HEK293 (cell line): Measurements from ENCODE around the gene RAF1.
"Not testable (repeated sequence)": the region's sequence is repeated elsewhere in the genome, so short reads cannot be mapped to it uniquely, and the experiment has no call there.

Experiments
- CTCF ChIA-PET: fragments of 350-600 bp; formaldehyde crosslinking; extraction: SDS; loops from one replicate; lab custom pipeline; 2021; ENCODE audit warnings: antibody characterized with exemption; lab: Yijun Ruan, JAX
- POLR2A ChIA-PET: fragments of 300-600 bp; formaldehyde crosslinking; extraction: SDS; loops from one replicate; lab custom pipeline; 2020; ENCODE audit warnings: antibody characterized with exemption, inconsistent platforms; lab: Yijun Ruan, JAX
- H3K27ac ChIP-seq: fragments of 200-500 bp; sonication (Bioruptor generic); 2 replicates; pipeline ENCODE4 v1.5.1; 2014; ENCODE audit warnings: low read depth, low read length, control low read depth, inconsistent platforms; ENCODE audit errors: extremely low read depth
- H3K36me3 ChIP-seq, 2 experiments: fragments of 200-500 bp in 1 of 2; sonication (Bioruptor generic) in 1 of 2; 1 replicate in 1 of 2; 2 replicates in 1 of 2; pipeline ENCODE4 v1.5.1; 2014 to 2017; ENCODE audit warnings: inconsistent platforms in 2 of 2, low read length in 2 of 2; ENCODE audit not compliant: control insufficient read depth in 2 of 2, insufficient read depth in 1 of 2
- H3K4me1 ChIP-seq: fragments of 200-500 bp; sonication (Bioruptor generic); 2 replicates; pipeline ENCODE4 v1.5.1; 2014; ENCODE audit warnings: mild to moderate bottlenecking, low read length, inconsistent platforms; ENCODE audit not compliant: control insufficient read depth, insufficient read depth
- H3K4me3 ChIP-seq: 2 replicates; pipeline ENCODE4 v1.5.1; 2011; ENCODE audit warnings: low read depth, mild to moderate bottlenecking, control low read depth, low read length, moderate library complexity
- H3K9me3 ChIP-seq: fragments of 200-500 bp; sonication (Bioruptor generic); 2 replicates; pipeline ENCODE4 v1.5.1; 2014; ENCODE audit warnings: low read depth, low read length, inconsistent platforms; ENCODE audit not compliant: control insufficient read depth, insufficient read depth
- EGR2 ChIP-seq: fragments of 450-650 bp; formaldehyde crosslinking; IDR thresholded peaks from 2 replicates; pipeline ENCODE4 v1.5.1; 2016; ENCODE audit warnings: low read depth, missing biosample characterization, missing genetic modification characterization
- KLF8 ChIP-seq: fragments of 450-650 bp; formaldehyde crosslinking; IDR thresholded peaks from 2 replicates; pipeline ENCODE4 v1.5.1; 2016; ENCODE audit warnings: missing biosample characterization, missing genetic modification characterization
- KLF9 ChIP-seq: fragments of 450-650 bp; formaldehyde crosslinking; IDR thresholded peaks from 2 replicates; pipeline ENCODE4 v1.5.1; 2016; ENCODE audit warnings: missing biosample characterization, missing genetic modification characterization, low read depth
- OVOL3 ChIP-seq: fragments of 450-650 bp; formaldehyde crosslinking; IDR thresholded peaks from 2 replicates; pipeline ENCODE4 v1.5.1; 2016; ENCODE audit warnings: missing biosample characterization, missing genetic modification characterization
- PRDM4 ChIP-seq: fragments of 450-650 bp; formaldehyde crosslinking; IDR thresholded peaks from 2 replicates; pipeline ENCODE4 v1.5.1; 2017; ENCODE audit warnings: missing biosample characterization, missing genetic modification characterization
- RBAK ChIP-seq: fragments of 450-650 bp; formaldehyde crosslinking; IDR thresholded peaks from 2 replicates; pipeline ENCODE4 v1.5.1; 2016; ENCODE audit warnings: missing biosample characterization, missing genetic modification characterization
- SALL2 ChIP-seq: fragments of 450-650 bp; formaldehyde crosslinking; IDR thresholded peaks from 2 replicates; pipeline ENCODE4 v1.5.0; 2017; ENCODE audit warnings: missing biosample characterization, mild to moderate bottlenecking, missing genetic modification characterization, borderline replicate concordance
- SCRT2 ChIP-seq: fragments of 450-650 bp; formaldehyde crosslinking; IDR thresholded peaks from 2 replicates; pipeline ENCODE4 v1.5.1; 2016; ENCODE audit warnings: missing biosample characterization, missing genetic modification characterization
- TCF7L2 ChIP-seq: IDR thresholded peaks from 2 replicates; pipeline ENCODE4 v1.6.1; 2011; ENCODE audit warnings: low read depth, mild to moderate bottlenecking, inconsistent platforms, low read length, moderate library complexity, borderline replicate concordance
- ZBTB7A ChIP-seq: fragments of 450-650 bp; formaldehyde crosslinking; IDR thresholded peaks from 2 replicates; pipeline ENCODE4 v1.5.1; 2016; ENCODE audit warnings: low read depth, missing biosample characterization, missing genetic modification characterization
- ZEB2 ChIP-seq: fragments of 450-650 bp; formaldehyde crosslinking; IDR thresholded peaks from 2 replicates; pipeline ENCODE4 v1.5.1; 2016; ENCODE audit warnings: missing biosample characterization, missing genetic modification characterization
- ZNF114 ChIP-seq: fragments of 450-650 bp; formaldehyde crosslinking; IDR thresholded peaks from 2 replicates; pipeline ENCODE4 v1.5.0; 2017; ENCODE audit warnings: missing biosample characterization, missing genetic modification characterization
- ZNF239 ChIP-seq: fragments of 450-650 bp; formaldehyde crosslinking; IDR thresholded peaks from 2 replicates; pipeline ENCODE4 v1.5.1; 2016; ENCODE audit warnings: missing biosample characterization, missing genetic modification characterization
- ZNF311 ChIP-seq: fragments of 450-650 bp; formaldehyde crosslinking; IDR thresholded peaks from 2 replicates; pipeline ENCODE4 v1.5.1; 2017; ENCODE audit warnings: missing biosample characterization, missing genetic modification characterization, borderline replicate concordance
- ZNF404 ChIP-seq: fragments of 450-650 bp; formaldehyde crosslinking; IDR thresholded peaks from 2 replicates; pipeline ENCODE4 v1.5.1; 2017; ENCODE audit warnings: missing biosample characterization, missing genetic modification characterization
- ZNF488 ChIP-seq: fragments of 450-650 bp; formaldehyde crosslinking; IDR thresholded peaks from 2 replicates; pipeline ENCODE4 v1.5.1; 2016; ENCODE audit warnings: missing biosample characterization, missing genetic modification characterization
- ZNF510 ChIP-seq: fragments of 450-650 bp; formaldehyde crosslinking; IDR thresholded peaks from 2 replicates; pipeline ENCODE4 v1.5.1; 2018; ENCODE audit warnings: mild to moderate bottlenecking, missing genetic modification characterization, missing biosample characterization; ENCODE audit not compliant: insufficient replicate concordance
- ZNF513 ChIP-seq: fragments of 450-650 bp; IDR thresholded peaks from 2 replicates; pipeline ENCODE4 v1.5.1; 2018; ENCODE audit warnings: missing biosample characterization, missing genetic modification characterization
- ZNF555 ChIP-seq: fragments of 450-650 bp; formaldehyde crosslinking; conservative IDR thresholded peaks from 2 replicates; pipeline ENCODE4 v1.5.1; 2017; ENCODE audit warnings: missing biosample characterization, mild to moderate bottlenecking, missing genetic modification characterization, inconsistent platforms
- ZNF561 ChIP-seq: fragments of 450-650 bp; IDR thresholded peaks from 2 replicates; pipeline ENCODE4 v1.5.1; 2018; ENCODE audit warnings: missing biosample characterization, missing genetic modification characterization, borderline replicate concordance
- ZNF585B ChIP-seq: fragments of 450-650 bp; formaldehyde crosslinking; IDR thresholded peaks from 2 replicates; pipeline ENCODE4 v1.5.1; 2016; ENCODE audit warnings: missing biosample characterization, missing genetic modification characterization
- ZNF610 ChIP-seq: fragments of 450-650 bp; formaldehyde crosslinking; IDR thresholded peaks from 2 replicates; pipeline ENCODE4 v1.5.1; 2016; ENCODE audit warnings: missing biosample characterization, missing genetic modification characterization, borderline replicate concordance
- ZNF645 ChIP-seq: fragments of 450-650 bp; formaldehyde crosslinking; IDR thresholded peaks from 2 replicates; pipeline ENCODE4; 2016; ENCODE audit warnings: missing biosample characterization, missing genetic modification characterization
- ZNF658 ChIP-seq: fragments of 450-650 bp; formaldehyde crosslinking; IDR thresholded peaks from 2 replicates; pipeline ENCODE4; 2016; ENCODE audit warnings: missing biosample characterization, missing genetic modification characterization
- ZNF747 ChIP-seq: fragments of 450-650 bp; formaldehyde crosslinking; IDR thresholded peaks from 2 replicates; pipeline ENCODE4 v1.5.1; 2016; ENCODE audit warnings: missing biosample characterization, missing genetic modification characterization
- ZNF768 ChIP-seq: fragments of 450-650 bp; formaldehyde crosslinking; IDR thresholded peaks from 2 replicates; pipeline ENCODE4 v1.5.1; 2018; ENCODE audit warnings: missing biosample characterization, mild to moderate bottlenecking, missing genetic modification characterization
- ZNF777 ChIP-seq: fragments of 450-650 bp; formaldehyde crosslinking; IDR thresholded peaks from 2 replicates; pipeline ENCODE4 v1.5.1; 2017; ENCODE audit warnings: missing biosample characterization, missing genetic modification characterization, borderline replicate concordance
- ZNF785 ChIP-seq: fragments of 450-650 bp; formaldehyde crosslinking; IDR thresholded peaks from 2 replicates; pipeline ENCODE4 v1.5.1; 2016; ENCODE audit warnings: missing biosample characterization, missing genetic modification characterization
- ZSCAN5A ChIP-seq: fragments of 450-650 bp; formaldehyde crosslinking; IDR thresholded peaks from 2 replicates; pipeline ENCODE4 v1.5.1; 2016; ENCODE audit warnings: missing biosample characterization, missing genetic modification characterization

The RAF1 gene

GRCh38 chr3:12705374-12705926 is 41.5 kb upstream of the RAF1 start:
- H3K4me3 ChIP-seq: no peak overlapping the region
- POLR2A ChIA-PET: no interaction called here
- no peaks in the 10 kb centered on the region for H3K9me3 ChIP-seq
- no peaks in the 10 kb centered on the region for H3K4me1 ChIP-seq
- CTCF ChIA-PET: interaction anchor here (0.7 to 3.5 kb wide), 22 partner anchors 9 to 447 kb away, joined by 3 to 33 read pairs (median 4); partner anchors contain the start of gene RPL32
- TF ChIP-seq SCRT2 (no peak), OVOL3 (tag by site-specific recombination) (no peak), ZNF747 (tag by site-specific recombination) (no peak), KLF9 (tag by site-specific recombination) (no peak), ZNF610 (tag by site-specific recombination) (no peak), ZNF404 (tag by site-specific recombination) (no peak), SALL2 (no peak), ZSCAN5A (tag by site-specific recombination) (no peak), ZNF510 (no peak), KLF8 (tag by site-specific recombination) (no peak), ZBTB7A (tag by site-specific recombination) (no peak), ZNF777 (no peak), ZNF561 (no peak), ZNF488 (tag by site-specific recombination) (no peak), ZNF768 (no peak), ZNF114 (no peak), RBAK (tag by site-specific recombination) (no peak)
- no peaks in the 10 kb centered on the region for H3K36me3 ChIP-seq
- H3K27ac ChIP-seq: no peak overlapping the region

- Histone ChIP-seq H3K4me1 (no peaks in the 10 kb centered on the region), H3K27ac (no peak overlapping the region), H3K36me3 (no peaks in the 10 kb centered on the region), H3K9me3 (no peaks in the 10 kb centered on the region), H3K4me3 (no peak overlapping the region)
- CTCF ChIA-PET: no interaction called here
- no peak for TF ChIP-seq PRDM4
- no peak for TF ChIP-seq SCRT2
- no peak for TF ChIP-seq TCF7L2
- TF ChIP-seq ZNF585B (tag by site-specific recombination): no peak
- TF ChIP-seq ZNF785: no peak
- TF ChIP-seq ZEB2 (tag by site-specific recombination): no peak
- no peak for TF ChIP-seq ZNF658 (tag by site-specific recombination)
- TF ChIP-seq ZNF645: no peak
- TF ChIP-seq ZNF513 (tag by site-specific recombination): no peak
- no peak for TF ChIP-seq EGR2 (tag by site-specific recombination)
- no peak for TF ChIP-seq ZNF311 (tag by site-specific recombination)
- no peak for TF ChIP-seq ZNF239
- no peak for TF ChIP-seq ZNF555 (tag by site-specific recombination)
- POLR2A ChIA-PET: interaction anchor here (0.7 kb wide), 1 partner anchor 38 kb away, joined by 3 read pairs; no protein-coding TSS in a partner anchor
Measured at GRCh38 chr3:12702501-12702900, 38.6 kb upstream of the RAF1 start.

GRCh38 chr3:12701601-12702000 is 37.7 kb upstream of the RAF1 start:
- H3K27ac ChIP-seq, H3K9me3 ChIP-seq, CTCF ChIA-PET, H3K4me1 ChIP-seq, POLR2A ChIA-PET, H3K4me3 ChIP-seq, H3K36me3 ChIP-seq: not testable (repeated sequence)
